ENCODE results near the gene GALE. TPM values are rescaled to one million over a fixed set of nuclear protein-coding genes. Genes with fewer than 3 reads are reported as not detected.

GALE gene
- total and polyA plus RNA-seq, 8 donors: 13.3 to 68.0 (median 19.1) TPM

GRCh38 chr1:23816906-23817305 lies 16.4 kb upstream of the GALE start:
- Histone ChIP-seq H3K36me3 (peaks cover 0 to 76% of the 10 kb centered on the region in 2 donors), H3K4me3 (no peak overlapping the region), H3K27ac (no peak overlapping the region), H3K9me3 (no peaks in the 10 kb centered on the region), H3K4me1 (no peaks in the 10 kb centered on the region), H3K27me3 (no peaks in the 10 kb centered on the region)
- no peak for ATAC-seq
- TF ChIP-seq, protein P1, sequence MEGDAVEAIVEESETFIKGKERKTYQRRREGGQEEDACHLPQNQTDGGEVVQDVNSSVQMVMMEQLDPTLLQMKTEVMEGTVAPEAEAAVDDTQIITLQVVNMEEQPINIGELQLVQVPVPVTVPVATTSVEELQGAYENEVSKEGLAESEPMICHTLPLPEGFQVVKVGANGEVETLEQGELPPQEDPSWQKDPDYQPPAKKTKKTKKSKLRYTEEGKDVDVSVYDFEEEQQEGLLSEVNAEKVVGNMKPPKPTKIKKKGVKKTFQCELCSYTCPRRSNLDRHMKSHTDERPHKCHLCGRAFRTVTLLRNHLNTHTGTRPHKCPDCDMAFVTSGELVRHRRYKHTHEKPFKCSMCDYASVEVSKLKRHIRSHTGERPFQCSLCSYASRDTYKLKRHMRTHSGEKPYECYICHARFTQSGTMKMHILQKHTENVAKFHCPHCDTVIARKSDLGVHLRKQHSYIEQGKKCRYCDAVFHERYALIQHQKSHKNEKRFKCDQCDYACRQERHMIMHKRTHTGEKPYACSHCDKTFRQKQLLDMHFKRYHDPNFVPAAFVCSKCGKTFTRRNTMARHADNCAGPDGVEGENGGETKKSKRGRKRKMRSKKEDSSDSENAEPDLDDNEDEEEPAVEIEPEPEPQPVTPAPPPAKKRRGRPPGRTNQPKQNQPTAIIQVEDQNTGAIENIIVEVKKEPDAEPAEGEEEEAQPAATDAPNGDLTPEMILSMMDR (IDR thresholded peaks at IDR 0.05): no peak
- intact Hi-C loops (cut with DNase I): no loop called here
- no peak for DNase-seq

GRCh38 chr1:23816361-23816760 lies 15.8 kb upstream of the GALE start:
- peaks cover 0 to 1% of the 10 kb centered on the region in 2 donors for H3K4me1 ChIP-seq

DNA sequence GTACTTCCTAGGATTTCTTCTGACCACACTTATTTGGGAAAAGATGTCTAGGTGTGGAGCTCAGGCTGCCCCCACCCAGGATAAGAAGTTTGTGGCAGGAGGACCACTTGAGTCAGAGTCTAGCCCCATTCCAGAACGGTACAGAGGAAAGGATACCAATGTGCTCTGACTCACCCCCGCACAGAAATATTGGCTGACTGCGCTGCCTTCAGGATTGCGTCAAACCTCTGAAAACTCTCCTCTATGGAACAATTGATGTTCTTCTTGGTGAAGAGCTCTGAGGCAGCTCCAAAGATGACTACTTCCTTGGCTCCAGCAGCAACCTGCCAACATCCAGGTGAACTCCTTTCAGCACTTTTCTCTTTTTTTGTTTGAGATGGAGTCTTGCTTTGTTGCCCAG lies 13.5 kb upstream of the GALE start:
- DNase-seq (no peak), ATAC-seq (no peak)
- Histone ChIP-seq H3K4me1 (peaks cover 0 to 21% of the 10 kb centered on the region in 2 donors), H3K9me3 (no peaks in the 10 kb centered on the region), H3K27me3 (no peaks in the 10 kb centered on the region), H3K36me3 (peaks cover 0 to 78% of the 10 kb centered on the region in 2 donors), H3K4me3 (no peak overlapping the region), H3K27ac (no peak overlapping the region)
- TF ChIP-seq, protein P1 (IDR thresholded peaks at IDR 0.05): no peak
- intact Hi-C loops (cut with DNase I): no loop called here

More at GRCh38 chr1:23816361-23816760, 15.8 kb upstream of the GALE start:
- no peak for ATAC-seq
- no peak overlapping the region for H3K4me3 ChIP-seq
- peaks cover 0 to 81% of the 10 kb centered on the region in 2 donors for H3K36me3 ChIP-seq
- H3K27ac ChIP-seq: no peak overlapping the region
- no peak for DNase-seq
- H3K27me3 ChIP-seq: no peaks in the 10 kb centered on the region
- TF ChIP-seq, protein P1 (IDR thresholded peaks at IDR 0.05): no peak
- intact Hi-C loops (cut with DNase I): no loop called here
- H3K9me3 ChIP-seq: no peaks in the 10 kb centered on the region

DNA sequence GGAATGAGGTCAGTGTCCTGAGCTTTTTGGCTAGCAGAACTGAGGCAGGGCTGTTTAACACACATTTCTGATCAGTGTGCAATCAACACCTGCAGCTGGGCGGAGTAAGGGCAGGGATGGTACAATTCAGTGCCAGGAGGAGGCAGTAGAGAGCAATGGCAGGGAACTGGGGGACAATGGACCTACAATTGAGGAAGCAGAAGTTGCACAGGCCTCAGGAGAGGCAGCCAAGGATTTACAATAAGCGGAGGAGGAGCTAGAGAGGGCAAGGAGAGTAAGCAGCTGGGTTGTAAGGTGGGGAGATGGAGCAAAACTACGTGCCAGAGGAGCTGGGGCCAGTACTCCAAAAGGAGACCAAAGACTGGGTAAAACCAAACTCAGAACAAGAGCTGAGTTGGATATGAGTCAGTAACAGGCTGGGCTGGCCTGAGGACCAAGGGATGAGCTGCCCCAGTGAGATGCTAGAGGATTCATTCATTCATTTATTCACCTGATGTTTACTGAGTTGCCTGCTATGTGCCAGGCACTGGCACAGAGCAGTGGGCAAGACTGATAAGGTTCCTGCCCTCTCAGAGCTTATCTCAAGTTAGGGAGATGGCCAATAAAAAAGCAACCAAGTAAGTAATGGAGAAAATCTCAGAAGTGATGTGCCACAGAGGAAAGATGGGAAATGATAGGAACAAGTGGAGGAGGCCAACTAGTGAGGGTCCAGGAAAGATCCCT lies 10.4 kb upstream of the GALE start:
- no peaks in the 10 kb centered on the region for H3K9me3 ChIP-seq
- ATAC-seq (peak; percentile 87), DNase-seq (peak in 2 of 4 donors; percentile 37 to 70)
- no peak overlapping the region for H3K4me3 ChIP-seq
- intact Hi-C loops (cut with DNase I): no loop called here
- H3K27me3 ChIP-seq: no peaks in the 10 kb centered on the region
- H3K27ac ChIP-seq: peak overlapping the region in 1 of 2 donors; percentile 73
- TF ChIP-seq, protein P1 (IDR thresholded peaks at IDR 0.05): peak; percentile 33 to 76
- H3K4me1 ChIP-seq: peaks cover 0 to 32% of the 10 kb centered on the region in 2 donors
- peaks cover 0 to 58% of the 10 kb centered on the region in 2 donors for H3K36me3 ChIP-seq

DNA sequence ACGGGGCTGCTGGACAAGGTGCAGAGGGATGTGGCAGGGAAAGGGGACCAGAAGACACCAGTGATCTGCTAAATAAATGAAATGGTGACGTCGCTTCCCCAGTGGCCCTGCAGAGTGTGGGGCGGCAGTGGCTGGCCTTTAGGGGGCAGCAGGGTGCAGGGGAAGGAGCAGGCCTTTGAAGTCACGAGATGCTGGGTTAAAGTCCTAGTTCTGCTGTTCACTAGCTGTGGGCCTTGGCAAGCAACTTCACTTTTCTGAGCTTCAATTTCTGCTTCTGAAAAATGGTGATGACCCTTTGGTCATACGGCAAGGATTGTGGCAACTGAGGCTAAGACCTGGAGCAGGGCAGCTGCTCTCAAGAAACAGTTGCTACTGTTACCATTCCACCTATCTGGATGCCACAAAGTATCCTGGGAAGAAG lies 9.2 kb upstream of the GALE start:
- peaks cover 0 to 46% of the 10 kb centered on the region in 2 donors for H3K36me3 ChIP-seq
- no peaks in the 10 kb centered on the region for H3K27me3 ChIP-seq
- no peak overlapping the region for H3K4me3 ChIP-seq
- H3K27ac ChIP-seq: peak overlapping the region; percentile 15 to 73
- TF ChIP-seq, protein P1 (IDR thresholded peaks at IDR 0.05): peak; percentile 66 to 85
- ATAC-seq (peak; percentile 96), DNase-seq (peak in 3 of 4 donors; percentile 55 to 90 (median 85))
- intact Hi-C loops (cut with DNase I): no loop called here
- H3K9me3 ChIP-seq: no peaks in the 10 kb centered on the region
- H3K4me1 ChIP-seq: peaks cover 0 to 32% of the 10 kb centered on the region in 2 donors
